Kidney (tissue), 14 donors: ENCODE results near the gene DOCK6. TPM values are rescaled to one million over a fixed set of nuclear protein-coding genes. Genes with fewer than 3 reads are reported as not detected.

ENCODE experiments used
- DNase-seq, 5 donors: peaks; one replicate each; pipeline ENCODE4 v3.0.0-alpha.2; 2013 to 2020
- FAIRE-seq: peaks from 2 replicates; lab custom pipeline; 2012; peaks lifted over from hg19 to GRCh38; lab: Jason Lieb, UNC
- H3K27ac ChIP-seq, 2 donors: one replicate each; pipeline ENCODE4 v1.7.0; 2013; ENCODE audit warnings: low read depth in 2 of 2, low read length in 2 of 2, inconsistent platforms in 1 of 2
- H3K27me3 ChIP-seq: one replicate; pipeline ENCODE4 v1.7.1; 2013; ENCODE audit warnings: low read length, inconsistent platforms; ENCODE audit not compliant: control insufficient read depth, insufficient read depth
- H3K36me3 ChIP-seq, 3 donors: one replicate each; pipeline versions ENCODE4 v1.7.0 to v1.7.1; 2013; ENCODE audit warnings: low read length in 3 of 3, control low read depth in 1 of 3, inconsistent platforms in 1 of 3; ENCODE audit not compliant: insufficient read depth in 3 of 3, control insufficient read depth in 2 of 3
- H3K4me1 ChIP-seq, 3 donors: one replicate each; pipeline versions ENCODE4 v1.7.0 to v1.7.1; 2013; ENCODE audit warnings: low read length in 3 of 3, inconsistent platforms in 1 of 3, low read depth in 1 of 3; ENCODE audit not compliant: control insufficient read depth in 2 of 3, insufficient read depth in 2 of 3
- H3K4me3 ChIP-seq, 3 donors: one replicate each; pipeline versions ENCODE4 v1.7.0 to v1.8.1; 2013; ENCODE audit warnings: low read length in 3 of 3, control low read depth in 1 of 3, inconsistent platforms in 1 of 3
- H3K9ac ChIP-seq, 3 donors: one replicate each; pipeline versions ENCODE4 v1.7.0 to v1.7.1; 2013; ENCODE audit warnings: low read length in 3 of 3, control low read depth in 1 of 3, inconsistent platforms in 1 of 3
- H3K9me3 ChIP-seq, 3 donors: one replicate each; pipeline versions ENCODE4 v1.7.0 to v1.7.1; 2013; ENCODE audit warnings: low read length in 3 of 3, control low read depth in 1 of 3, inconsistent platforms in 1 of 3; ENCODE audit not compliant: control insufficient read depth in 2 of 3, insufficient read depth in 1 of 3
- CTCF ChIP-seq: IDR thresholded peaks from 3 replicates; pipeline ENCODE4 v1.5.1; 2012; ENCODE audit warnings: mild to moderate bottlenecking, moderate library complexity, borderline replicate concordance; ENCODE audit not compliant: insufficient read depth; ENCODE audit errors: extremely low read depth
- intact Hi-C: fragments of 100-400 bp; cut with DNase I; formaldehyde crosslinking; loops from one replicate; pipeline ENCODE4 v1.11.1; 2022
- polyA plus RNA-seq: library from polyadenylated mRNA; stranded (reverse); fragments of 350-450 nt; fragmentation: Illumina TruSeq; extraction: RNeasy Lipid Tissue Mini Kit (QIAGEN cat#74804); gene quantifications from one replicate; pipeline ENCODE4 v1.2.3, GENCODE V29; 2014; ENCODE audit warnings: low read depth, low replicate concordance; ENCODE audit not compliant: insufficient read depth
- total RNA-seq: library from RNA; stranded (reverse); fragmentation: NEBNext Ultra II Directional; extraction: Animal tissue kit (Norgen Biotek cat#: 25700); gene quantifications from one replicate; pipeline ENCODE4 v1.2.1, GENCODE V29; 2021
- donor health status: control.
- donor health status: control.
- donor health status: control.
- donor health status: control.
- donor health status: control.
- donor health status: DM: yes; HTN: yes; CAD: no.
- donor health status: Normal renal cell carcinoma (clear cell type).

Gene DOCK6
- total and polyA plus RNA-seq, 2 donors from 2014 or later, result 45.8 to 112 TPM

- peaks cover 9 to 23% (median 15%) of the 10 kb centered on the region in 3 donors for H3K36me3 ChIP-seq
- no peaks in the 10 kb centered on the region for H3K9me3 ChIP-seq
- intact Hi-C loops, result no loop called here
- no peak overlapping the region for H3K4me3 ChIP-seq
- H3K9ac ChIP-seq, result no peak overlapping the region
- H3K27ac ChIP-seq, result no peak overlapping the region
- FAIRE-seq, result no peak
- no peak for TF ChIP-seq CTCF
- no peaks in the 10 kb centered on the region for H3K4me1 ChIP-seq
- DNase-seq, result no peak
- H3K27me3 ChIP-seq, result no peaks in the 10 kb centered on the region
Measured at GRCh38 chr19:11232555-11232954, 29.8 kb downstream of the DOCK6 start.

- no peaks in the 10 kb centered on the region for H3K9me3 ChIP-seq
- no peaks in the 10 kb centered on the region for H3K4me1 ChIP-seq
- DNase-seq (no peak), FAIRE-seq (no peak)
- intact Hi-C loops, result no loop called here
- no peaks in the 10 kb centered on the region for H3K27me3 ChIP-seq
- peaks cover 12 to 23% (median 16%) of the 10 kb centered on the region in 3 donors for H3K36me3 ChIP-seq
- H3K4me3 ChIP-seq, result no peak overlapping the region
- no peak overlapping the region for H3K27ac ChIP-seq
- no peak overlapping the region for H3K9ac ChIP-seq
- no peak for TF ChIP-seq CTCF
Measured at GRCh38 chr19:11230621-11231386, 31.5 kb downstream of the DOCK6 start.

- H3K4me3 ChIP-seq, result no peak overlapping the region
- no peak for DNase-seq
- H3K36me3 ChIP-seq, result peaks cover 6 to 22% (median 19%) of the 10 kb centered on the region in 3 donors
- no peak overlapping the region for H3K27ac ChIP-seq
- H3K4me1 ChIP-seq, result no peaks in the 10 kb centered on the region
- no peak for TF ChIP-seq CTCF
- no peak for FAIRE-seq
- intact Hi-C loops, result no loop called here
- H3K9ac ChIP-seq, result no peak overlapping the region
- no peaks in the 10 kb centered on the region for H3K27me3 ChIP-seq
- H3K9me3 ChIP-seq, result no peaks in the 10 kb centered on the region
Measured at GRCh38 chr19:11227195-11227886, 35.0 kb downstream of the DOCK6 start.
